ENCODE data around the gene JMY.

Gene JMY

GRCh38 chr5:79346420-79346824 is 110.5 kb downstream of the JMY start:
- no peaks in the 10 kb centered on the region for H3K36me3 ChIP-seq (ENCODE audit: control insufficient read depth, insufficient read depth, low read length)
- H3K9me3 ChIP-seq (ENCODE audit: control insufficient read depth, low read length): no peaks in the 10 kb centered on the region
- H3K27me3 ChIP-seq (ENCODE audit: control insufficient read depth, insufficient read depth, low read length): no peaks in the 10 kb centered on the region
- no peak overlapping the region for H3K9ac ChIP-seq
- no peak overlapping the region for H3K4me3 ChIP-seq (ENCODE audit: low read depth, low read length)
- TF ChIP-seq CTCF (IDR thresholded peaks at IDR 0.05): no peak
- no peaks in the 10 kb centered on the region for H3K4me1 ChIP-seq
- no peaks in the 10 kb centered on the region for H3K79me2 ChIP-seq
- no peak overlapping the region for H2AFZ ChIP-seq
- H3K4me2 ChIP-seq (ENCODE audit: low read length): no peak overlapping the region
- H3K27ac ChIP-seq: no peak overlapping the region

GRCh38 chr5:79349047-79349446 is 113.1 kb downstream of the JMY start:
- Histone ChIP-seq H3K4me2 (ENCODE audit: low read length) (no peak overlapping the region), H3K27ac (no peak overlapping the region), H3K9me3 (ENCODE audit: control insufficient read depth, low read length) (no peaks in the 10 kb centered on the region), H3K9ac (no peak overlapping the region), H3K4me1 (no peaks in the 10 kb centered on the region), H3K4me3 (ENCODE audit: low read depth, low read length) (no peak overlapping the region), H2AFZ (no peak overlapping the region), H3K79me2 (no peaks in the 10 kb centered on the region), H3K36me3 (ENCODE audit: control insufficient read depth, insufficient read depth, low read length) (no peaks in the 10 kb centered on the region), H3K27me3 (ENCODE audit: control insufficient read depth, insufficient read depth, low read length) (no peaks in the 10 kb centered on the region)
- TF ChIP-seq CTCF (IDR thresholded peaks at IDR 0.05): no peak

- no peaks in the 10 kb centered on the region for H3K9me3 ChIP-seq (ENCODE audit: control insufficient read depth, low read length)
- no peaks in the 10 kb centered on the region for H3K27me3 ChIP-seq (ENCODE audit: control insufficient read depth, insufficient read depth, low read length)
- no peaks in the 10 kb centered on the region for H3K79me2 ChIP-seq
- H3K9ac ChIP-seq: no peak overlapping the region
- no peak overlapping the region for H3K4me3 ChIP-seq (ENCODE audit: low read depth, low read length)
- H3K27ac ChIP-seq: no peak overlapping the region
- no peaks in the 10 kb centered on the region for H3K36me3 ChIP-seq (ENCODE audit: control insufficient read depth, insufficient read depth, low read length)
- no peak overlapping the region for H3K4me2 ChIP-seq (ENCODE audit: low read length)
- H3K4me1 ChIP-seq: no peaks in the 10 kb centered on the region
- no peak overlapping the region for H2AFZ ChIP-seq
- no peak for TF ChIP-seq CTCF (IDR thresholded peaks at IDR 0.05)
Measured at GRCh38 chr5:79349881-79350280, 114.0 kb downstream of the JMY start.

- Histone ChIP-seq H3K79me2 (no peaks in the 10 kb centered on the region), H3K27me3 (ENCODE audit: control insufficient read depth, insufficient read depth, low read length) (no peaks in the 10 kb centered on the region), H3K9me3 (ENCODE audit: control insufficient read depth, low read length) (no peaks in the 10 kb centered on the region), H3K4me3 (ENCODE audit: low read depth, low read length) (no peak overlapping the region), H2AFZ (no peak overlapping the region), H3K27ac (no peak overlapping the region), H3K36me3 (ENCODE audit: control insufficient read depth, insufficient read depth, low read length) (no peaks in the 10 kb centered on the region), H3K9ac (no peak overlapping the region), H3K4me2 (ENCODE audit: low read length) (no peak overlapping the region), H3K4me1 (no peaks in the 10 kb centered on the region)
- TF ChIP-seq CTCF (IDR thresholded peaks at IDR 0.05): no peak
Measured at GRCh38 chr5:79357398-79357797, 121.5 kb downstream of the JMY start.
